ENCODE results near the gene ATP10A.
"Not testable (repeated sequence)": the region's sequence is repeated elsewhere in the genome, so short reads cannot be mapped to it uniquely, and the experiment has no call there.

Gene ATP10A

GRCh38 chr15:25640381-25640780, 222.7 kb downstream of the ATP10A start:
- no peak for TF ChIP-seq CTCF (IDR thresholded peaks at IDR 0.05; ENCODE audit: control insufficient read depth, extremely low read depth, insufficient read depth)
- no peak overlapping the region for H3K4me3 ChIP-seq (ENCODE audit: low read depth, low read length)
- no peak for DNase-seq (ENCODE audit: low read depth)

GRCh38 chr15:25636486-25636885, 226.6 kb downstream of the ATP10A start:
- not testable (repeated sequence) for H3K4me3 ChIP-seq (ENCODE audit: low read depth, low read length); DNase-seq (ENCODE audit: low read depth)

GRCh38 chr15:25635191-25635590, 227.9 kb downstream of the ATP10A start:
- H3K4me3 ChIP-seq (ENCODE audit: low read depth, low read length) = no peak overlapping the region
- DNase-seq (ENCODE audit: low read depth) = peak; percentile 8
- no peak for TF ChIP-seq CTCF (IDR thresholded peaks at IDR 0.05; ENCODE audit: control insufficient read depth, extremely low read depth, insufficient read depth)

- TF ChIP-seq CTCF (IDR thresholded peaks at IDR 0.05; ENCODE audit: control insufficient read depth, extremely low read depth, insufficient read depth) = no peak
- H3K4me3 ChIP-seq (ENCODE audit: low read depth, low read length) = no peak overlapping the region
- DNase-seq (ENCODE audit: low read depth) = no peak
These were observed 229.3 kb downstream of the ATP10A start for GRCh38 chr15:25633862-25634261.

GRCh38 chr15:25631971-25632370, 231.2 kb downstream of the ATP10A start:
- no peak for DNase-seq (ENCODE audit: low read depth)
- H3K4me3 ChIP-seq (ENCODE audit: low read depth, low read length) = no peak overlapping the region
- TF ChIP-seq CTCF (IDR thresholded peaks at IDR 0.05; ENCODE audit: control insufficient read depth, extremely low read depth, insufficient read depth) = no peak

Measured in LNCaP clone FGC (cell line).